Memory B cell (primary cell): ENCODE data around the gene TNFRSF1B.
A peak's percentile ranks its signal among the peaks of the same experiment; 100 is the strongest.

Experiments used
- ATAC-seq: fragments of 150-1000 bp; cut with Tn5 transposase; 2 replicates; pipeline ENCODE4 v1.10.0; 2021; ENCODE audit warnings: low read depth, mild to moderate bottlenecking, moderate library complexity
- DNase-seq, 2 donors: peaks; one replicate each; pipeline ENCODE4 v3.0.0; 2022; ENCODE audit warnings: low spot score in 2 of 2
- H3K27ac Mint-ChIP-seq: one replicate; pipeline ENCODE4 v1.8.0; 2022; ENCODE audit warnings: mild to moderate bottlenecking, moderate library complexity, mixed read lengths
- H3K27me3 Mint-ChIP-seq: one replicate; pipeline ENCODE4 v1.8.0; 2022; ENCODE audit warnings: mixed read lengths
- H3K36me3 Mint-ChIP-seq: one replicate; pipeline ENCODE4 v1.8.0; 2022; ENCODE audit warnings: mild to moderate bottlenecking, mixed read lengths
- H3K4me1 Mint-ChIP-seq: one replicate; pipeline ENCODE4 v1.8.0; 2022; ENCODE audit warnings: mixed read lengths
- H3K4me3 Mint-ChIP-seq: one replicate; pipeline ENCODE4 v1.8.0; 2022; ENCODE audit warnings: mild to moderate bottlenecking, moderate library complexity, mixed read lengths
- H3K9me3 Mint-ChIP-seq: one replicate; pipeline ENCODE4 v1.8.0; 2022; ENCODE audit warnings: mixed read lengths

Gene TNFRSF1B

GRCh38 chr1:12171206-12172041 lies 4.6 kb downstream of the TNFRSF1B start:
- Mint-ChIP-seq H3K4me1 (peaks cover 61% of the 10 kb centered on the region), H3K27ac (peak overlapping the region; percentile 88), H3K36me3 (peaks cover 16% of the 10 kb centered on the region), H3K9me3 (peaks cover 2% of the 10 kb centered on the region), H3K27me3 (no peaks in the 10 kb centered on the region), H3K4me3 (peak overlapping the region; percentile 48)
- ATAC-seq (peak; percentile 16), DNase-seq (no peak)

DNA sequence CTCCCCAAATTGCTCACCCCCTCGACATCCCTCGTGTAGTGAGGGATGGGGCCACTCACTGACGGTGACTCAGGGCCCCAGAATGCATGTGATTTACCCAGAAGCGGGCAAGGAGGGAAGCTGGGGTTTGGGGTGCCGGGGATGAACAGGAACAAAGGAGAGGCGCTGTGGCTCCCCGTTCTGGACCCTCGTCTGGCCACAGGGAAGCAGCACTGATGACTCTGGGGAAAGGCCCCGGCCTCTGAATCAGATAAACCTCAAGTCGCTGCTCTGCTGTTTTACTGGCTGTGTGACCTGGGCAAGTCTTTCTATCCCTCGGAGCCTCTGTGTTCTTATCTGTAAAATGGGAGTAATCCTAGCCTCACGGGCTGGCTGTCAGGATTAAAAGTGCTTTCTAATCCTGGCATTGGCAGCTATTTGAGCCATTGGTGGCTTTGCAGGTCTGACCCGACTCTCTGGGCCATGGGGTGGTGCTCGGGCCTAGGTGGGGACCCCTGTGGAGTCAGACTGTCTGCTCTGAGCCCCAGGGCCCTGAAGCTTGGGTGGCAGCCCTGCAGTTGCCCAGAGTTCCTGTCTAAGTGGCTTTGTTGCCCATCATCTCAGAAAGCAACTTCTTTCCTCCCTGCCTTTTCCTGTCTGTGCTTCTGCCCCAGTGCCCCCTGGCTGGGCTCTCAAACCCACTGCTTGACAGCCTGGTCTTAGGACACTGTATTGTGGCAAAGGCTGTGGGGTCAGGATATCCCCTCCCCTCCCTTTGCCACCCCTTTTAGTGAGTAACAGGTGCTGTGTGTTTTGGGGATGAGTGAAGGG lies 5.5 kb downstream of the TNFRSF1B start:
- H3K36me3 Mint-ChIP-seq, result peaks cover 18% of the 10 kb centered on the region
- no peak for DNase-seq
- ATAC-seq, result no peak
- peak overlapping the region; percentile 88 for H3K27ac Mint-ChIP-seq
- H3K9me3 Mint-ChIP-seq, result peaks cover 2% of the 10 kb centered on the region
- no peaks in the 10 kb centered on the region for H3K27me3 Mint-ChIP-seq
- H3K4me1 Mint-ChIP-seq, result peaks cover 60% of the 10 kb centered on the region
- H3K4me3 Mint-ChIP-seq, result peak overlapping the region; percentile 48

- H3K36me3 Mint-ChIP-seq, result peaks cover 18% of the 10 kb centered on the region
- DNase-seq, result no peak
- no peaks in the 10 kb centered on the region for H3K27me3 Mint-ChIP-seq
- peaks cover 58% of the 10 kb centered on the region for H3K4me1 Mint-ChIP-seq
- H3K9me3 Mint-ChIP-seq, result peaks cover 2% of the 10 kb centered on the region
- H3K4me3 Mint-ChIP-seq, result no peak overlapping the region
- ATAC-seq, result no peak
- peak overlapping the region; percentile 88 for H3K27ac Mint-ChIP-seq
These were observed 6.3 kb downstream of the TNFRSF1B start for GRCh38 chr1:12173041-12173509.

- DNase-seq (peak; percentile 79 to 81), ATAC-seq (peak; percentile 90)
- H3K36me3 Mint-ChIP-seq, result peaks cover 20% of the 10 kb centered on the region
- no peaks in the 10 kb centered on the region for H3K27me3 Mint-ChIP-seq
- peaks cover 59% of the 10 kb centered on the region for H3K4me1 Mint-ChIP-seq
- H3K9me3 Mint-ChIP-seq, result peaks cover 2% of the 10 kb centered on the region
- H3K27ac Mint-ChIP-seq, result peak overlapping the region; percentile 88
- H3K4me3 Mint-ChIP-seq, result peak overlapping the region; percentile 53
These were observed 6.9 kb downstream of the TNFRSF1B start for GRCh38 chr1:12173631-12174121.

GRCh38 chr1:12174924-12175810 lies 8.4 kb downstream of the TNFRSF1B start:
- Mint-ChIP-seq H3K4me1 (peaks cover 59% of the 10 kb centered on the region), H3K36me3 (peaks cover 16% of the 10 kb centered on the region), H3K4me3 (peak overlapping the region; percentile 43), H3K27me3 (no peaks in the 10 kb centered on the region), H3K27ac (peak overlapping the region; percentile 63), H3K9me3 (peaks cover 2% of the 10 kb centered on the region)
- DNase-seq (no peak), ATAC-seq (no peak)

- H3K4me3 Mint-ChIP-seq, result no peak overlapping the region
- no peaks in the 10 kb centered on the region for H3K9me3 Mint-ChIP-seq
- H3K27me3 Mint-ChIP-seq, result no peaks in the 10 kb centered on the region
- peaks cover 10% of the 10 kb centered on the region for H3K36me3 Mint-ChIP-seq
- DNase-seq (no peak), ATAC-seq (no peak)
- no peak overlapping the region for H3K27ac Mint-ChIP-seq
- H3K4me1 Mint-ChIP-seq, result peaks cover 56% of the 10 kb centered on the region
These were observed 9.7 kb downstream of the TNFRSF1B start for GRCh38 chr1:12176298-12177118.

DNA sequence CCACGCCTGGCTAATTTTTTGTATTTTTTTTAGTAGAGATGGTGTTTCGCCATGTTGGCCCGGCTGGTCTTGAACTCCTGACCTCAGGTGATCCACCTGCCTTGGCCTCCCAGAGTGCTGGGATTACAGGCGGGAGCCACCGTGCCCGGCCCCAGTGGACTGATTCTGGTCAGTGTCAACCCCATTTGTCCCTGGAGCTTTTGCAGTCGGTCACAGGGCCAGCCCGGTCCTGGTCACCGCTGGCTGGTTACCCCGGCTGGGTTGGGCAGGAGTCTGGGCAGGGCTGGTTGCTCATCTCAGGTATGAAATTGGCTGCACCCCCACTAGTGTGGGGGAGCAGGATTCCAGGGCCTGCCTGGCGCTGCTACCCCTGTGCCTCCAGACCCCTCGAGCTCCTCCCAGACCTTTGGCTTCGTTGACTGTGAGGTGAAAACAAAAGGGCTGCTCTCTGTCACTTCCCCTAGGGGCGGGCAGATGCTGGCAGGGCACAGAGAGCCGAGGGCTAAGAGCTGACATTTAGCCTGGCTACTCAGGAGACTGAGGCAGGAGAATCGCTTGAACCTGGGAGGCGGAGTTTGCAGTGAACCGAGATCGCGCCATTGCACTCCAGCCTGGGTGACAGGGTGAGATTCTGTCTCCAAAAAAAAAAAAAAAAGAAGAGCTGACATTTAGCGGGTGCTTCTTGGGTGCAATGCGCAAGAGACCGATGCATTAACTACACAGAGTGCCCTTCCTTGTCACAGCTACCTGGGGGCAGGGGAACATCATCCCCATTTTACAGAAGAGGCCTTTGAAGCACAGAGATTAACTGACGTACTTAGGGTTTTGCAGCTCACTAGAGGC lies 10.6 kb downstream of the TNFRSF1B start:
- Mint-ChIP-seq H3K4me1 (peaks cover 59% of the 10 kb centered on the region), H3K27ac (no peak overlapping the region), H3K27me3 (no peaks in the 10 kb centered on the region), H3K4me3 (peak overlapping the region; percentile 66), H3K9me3 (no peaks in the 10 kb centered on the region), H3K36me3 (peaks cover 10% of the 10 kb centered on the region)
- DNase-seq, result no peak
- no peak for ATAC-seq

GRCh38 chr1:12177999-12178441 lies 11.2 kb downstream of the TNFRSF1B start:
- ATAC-seq (peak; percentile 17), DNase-seq (no peak)
- Mint-ChIP-seq H3K9me3 (no peaks in the 10 kb centered on the region), H3K36me3 (peaks cover 10% of the 10 kb centered on the region), H3K4me1 (peaks cover 59% of the 10 kb centered on the region), H3K27me3 (no peaks in the 10 kb centered on the region), H3K4me3 (peak overlapping the region; percentile 66), H3K27ac (peak overlapping the region; percentile 40)

DNA sequence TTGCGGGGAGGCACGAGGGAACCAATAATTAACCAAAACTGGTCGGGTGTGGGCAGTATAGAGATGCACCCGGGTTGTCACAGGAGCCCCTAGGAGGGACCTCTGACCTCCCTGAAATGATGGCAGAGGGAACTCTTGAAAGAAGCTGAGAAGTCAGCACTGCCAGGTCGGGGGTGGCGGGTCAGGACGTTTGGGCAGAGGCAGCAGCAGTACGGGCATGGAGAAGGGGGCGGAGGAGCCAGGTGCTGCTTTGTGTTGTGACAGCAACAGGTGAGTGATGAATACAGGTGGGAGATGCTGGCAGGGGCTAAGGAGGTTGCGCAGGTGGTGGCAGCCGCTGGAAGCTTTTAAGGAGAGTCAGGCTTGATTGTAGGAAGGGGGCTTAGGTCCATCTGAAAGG lies 11.7 kb downstream of the TNFRSF1B start:
- peaks cover 10% of the 10 kb centered on the region for H3K36me3 Mint-ChIP-seq
- DNase-seq (no peak), ATAC-seq (no peak)
- H3K27me3 Mint-ChIP-seq, result no peaks in the 10 kb centered on the region
- H3K4me3 Mint-ChIP-seq, result peak overlapping the region; percentile 66
- no peaks in the 10 kb centered on the region for H3K9me3 Mint-ChIP-seq
- H3K4me1 Mint-ChIP-seq, result peaks cover 62% of the 10 kb centered on the region
- peak overlapping the region; percentile 40 for H3K27ac Mint-ChIP-seq

GRCh38 chr1:12179111-12179519 lies 12.3 kb downstream of the TNFRSF1B start:
- no peaks in the 10 kb centered on the region for H3K9me3 Mint-ChIP-seq
- H3K27me3 Mint-ChIP-seq, result no peaks in the 10 kb centered on the region
- peak overlapping the region; percentile 35 for H3K4me3 Mint-ChIP-seq
- ATAC-seq (peak; percentile 37), DNase-seq (no peak)
- H3K27ac Mint-ChIP-seq, result no peak overlapping the region
- peaks cover 9% of the 10 kb centered on the region for H3K36me3 Mint-ChIP-seq
- H3K4me1 Mint-ChIP-seq, result peaks cover 61% of the 10 kb centered on the region

- ATAC-seq (no peak), DNase-seq (no peak)
- H3K9me3 Mint-ChIP-seq, result no peaks in the 10 kb centered on the region
- H3K36me3 Mint-ChIP-seq, result peaks cover 8% of the 10 kb centered on the region
- H3K27ac Mint-ChIP-seq, result no peak overlapping the region
- peaks cover 62% of the 10 kb centered on the region for H3K4me1 Mint-ChIP-seq
- no peaks in the 10 kb centered on the region for H3K27me3 Mint-ChIP-seq
- peak overlapping the region; percentile 35 for H3K4me3 Mint-ChIP-seq
These were observed 12.9 kb downstream of the TNFRSF1B start for GRCh38 chr1:12179676-12180075.

GRCh38 chr1:12180315-12180714 lies 13.5 kb downstream of the TNFRSF1B start:
- Mint-ChIP-seq H3K27ac (no peak overlapping the region), H3K9me3 (no peaks in the 10 kb centered on the region), H3K27me3 (no peaks in the 10 kb centered on the region), H3K4me3 (no peak overlapping the region), H3K36me3 (peaks cover 8% of the 10 kb centered on the region), H3K4me1 (peaks cover 60% of the 10 kb centered on the region)
- DNase-seq (no peak), ATAC-seq (no peak)
